ENCODE measurements around the gene OTUB2. TPM values are rescaled to one million over a fixed set of nuclear protein-coding genes. Genes with fewer than 3 reads are reported as not detected.

The OTUB2 gene
- polyA plus RNA-seq, 1 of the 3 experiments (the other 2 are of a cell fraction) = 1.4 TPM

- DNase-seq = no peak
- H3K4me3 ChIP-seq (ENCODE audit: low read depth in 2 of 2, low read length in 1 of 2) = no peak overlapping the region; a peak in 1 of 4 replicates
Measured at GRCh38 chr14:94077111-94077821, 51.1 kb downstream of the OTUB2 start.

GRCh38 chr14:94077823-94078222 lies 51.7 kb downstream of the OTUB2 start:
- H3K27ac ChIP-seq (ENCODE audit: low read depth in 2 of 2, low read length in 1 of 2) = no peak overlapping the region
- no peak for DNase-seq
- no peaks in the 10 kb centered on the region for H3K9me2 ChIP-seq
- no peak overlapping the region for H3K9ac ChIP-seq
- no peaks in the 10 kb centered on the region for H3K27me3 ChIP-seq (ENCODE audit: insufficient read depth)
- peaks cover 18% of the 10 kb centered on the region; the same call in 1 of the 2 replicates for H3K9me3 ChIP-seq
- peak overlapping the region in 1 of 2 experiments; percentile 96; a peak in 1 of 4 replicates for H3K4me3 ChIP-seq (ENCODE audit: low read depth in 2 of 2, low read length in 1 of 2)
- H3K4me2 ChIP-seq = peak overlapping the region; percentile 94; the same call in 1 of the 2 replicates
- peaks cover 89% of the 10 kb centered on the region for H3K79me2 ChIP-seq (ENCODE audit: insufficient read depth)
- H2AFZ ChIP-seq (ENCODE audit: low read depth) = no peak overlapping the region
- ChIA-PET POLR2A (no interaction called here), CTCF (interaction anchor here (1.2 kb wide), 1 partner anchor 12 kb away, joined by 3 read pairs; no protein-coding TSS in a partner anchor)
- H3K36me3 ChIP-seq (replicated peaks in 1 of 2; ENCODE audit: control insufficient read depth in 1 of 2, insufficient read depth in 2 of 2, low read length in 1 of 2) = peaks cover 33 to 40% of the 10 kb centered on the region in 2 experiments
- H4K20me1 ChIP-seq (ENCODE audit: insufficient read depth) = peaks cover 30% of the 10 kb centered on the region
- peaks cover 9% of the 10 kb centered on the region for H3F3A ChIP-seq (replicated peaks; ENCODE audit: insufficient read depth)
- peaks cover 12 to 30% of the 10 kb centered on the region in 2 experiments; a peak in 3 of 4 replicates for H3K4me1 ChIP-seq (ENCODE audit: control insufficient read depth in 1 of 2, insufficient read depth in 2 of 2, low read depth in 1 of 2, low read length in 1 of 2)
- 61% methylated on average over 5 of the region's 5 CpGs for WGBS (ENCODE audit: low lambda C conversion rate)
- TF ChIP-seq JUND (IDR thresholded peaks at IDR 0.05) = no peak
- TF ChIP-seq, protein P1, sequence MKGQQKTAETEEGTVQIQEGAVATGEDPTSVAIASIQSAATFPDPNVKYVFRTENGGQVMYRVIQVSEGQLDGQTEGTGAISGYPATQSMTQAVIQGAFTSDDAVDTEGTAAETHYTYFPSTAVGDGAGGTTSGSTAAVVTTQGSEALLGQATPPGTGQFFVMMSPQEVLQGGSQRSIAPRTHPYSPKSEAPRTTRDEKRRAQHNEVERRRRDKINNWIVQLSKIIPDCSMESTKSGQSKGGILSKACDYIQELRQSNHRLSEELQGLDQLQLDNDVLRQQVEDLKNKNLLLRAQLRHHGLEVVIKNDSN (IDR thresholded peaks at IDR 0.05; ENCODE audit: borderline replicate concordance, low read depth) = no peak
- TF ChIP-seq RXRA (IDR thresholded peaks at IDR 0.05; ENCODE audit: borderline replicate concordance, low read depth) = no peak
- TF ChIP-seq EP300 (IDR thresholded peaks at IDR 0.05; ENCODE audit: borderline replicate concordance in 1 of 2, low read depth in 1 of 2, low read length in 1 of 2) = no peak
- no peak for TF ChIP-seq RCOR1 (IDR thresholded peaks at IDR 0.05; ENCODE audit: low read length)
- TF ChIP-seq ELF1 (IDR thresholded peaks at IDR 0.05) = no peak

More at GRCh38 chr14:94077111-94077821, 51.1 kb downstream of the OTUB2 start:
- Histone ChIP-seq H2AFZ (ENCODE audit: low read depth) (no peak overlapping the region), H3K9me2 (no peaks in the 10 kb centered on the region), H3K9ac (no peak overlapping the region), H3K79me2 (ENCODE audit: insufficient read depth) (peaks cover 95% of the 10 kb centered on the region), H3K36me3 (replicated peaks in 1 of 2; ENCODE audit: control insufficient read depth in 1 of 2, insufficient read depth in 2 of 2, low read length in 1 of 2) (peaks cover 33 to 40% of the 10 kb centered on the region in 2 experiments), H3K4me2 (peak overlapping the region; percentile 94), H3K9me3 (peaks cover 18% of the 10 kb centered on the region; the same call in 1 of the 2 replicates), H3F3A (replicated peaks; ENCODE audit: insufficient read depth) (peaks cover 9% of the 10 kb centered on the region), H3K27ac (ENCODE audit: low read depth in 2 of 2, low read length in 1 of 2) (no peak overlapping the region), H3K4me1 (ENCODE audit: control insufficient read depth in 1 of 2, insufficient read depth in 2 of 2, low read depth in 1 of 2, low read length in 1 of 2) (peaks cover 12 to 30% of the 10 kb centered on the region in 2 experiments; a peak in 3 of 4 replicates), H3K27me3 (ENCODE audit: insufficient read depth) (no peaks in the 10 kb centered on the region), H4K20me1 (ENCODE audit: insufficient read depth) (peaks cover 33% of the 10 kb centered on the region)
- CTCF ChIA-PET = interaction anchor here (0.7 to 1.2 kb wide), 2 partner anchors 11 to 59 kb away, joined by 3 read pairs; no protein-coding TSS in a partner anchor
- POLR2A ChIA-PET = no interaction called here
- WGBS (ENCODE audit: low lambda C conversion rate) = 59% methylated on average over 6 of the region's 7 CpGs
- TF ChIP-seq TCF12 (IDR thresholded peaks at IDR 0.05) (no peak), SMC3 (IDR thresholded peaks at IDR 0.05; ENCODE audit: low read depth, low read length) (no peak), NFIC (IDR thresholded peaks at IDR 0.05; ENCODE audit: borderline replicate concordance) (no peak)
